Stomach (tissue), 9 donors: ENCODE measurements around the gene AAMP. TPM values are rescaled to one million over a fixed set of nuclear protein-coding genes. Genes with fewer than 3 reads are reported as not detected.

ENCODE experiments used
- DNase-seq, 2 donors: peaks; one replicate each; pipeline versions ENCODE4 v3.0.0 to v3.0.0-alpha.2; 2013 to 2019
- H3K27ac ChIP-seq, 5 donors: fragments of 200-600 bp in 4 of 5; sonication (generic) in 4 of 5; one replicate each; pipeline ENCODE4 v1.5.1; 2013 to 2019; ENCODE audit warnings: mild to moderate bottlenecking in 1 of 5, moderate library complexity in 1 of 5
- H3K27me3 ChIP-seq, 3 donors: fragments of 200-600 bp; sonication (generic); one replicate each; pipeline ENCODE4 v1.5.1; 2017 to 2019; ENCODE audit warnings: mixed run types in 1 of 3
- H3K36me3 ChIP-seq, 4 donors: fragments of 200-600 bp; sonication (generic); 1 replicate in 3 of 4; 2 replicates in 1 of 4; pipeline ENCODE4 v1.5.1; 2016 to 2019
- H3K4me1 ChIP-seq, 4 donors: fragments of 200-600 bp; sonication (generic); one replicate each; pipeline ENCODE4 v1.5.1; 2016 to 2019
- H3K4me3 ChIP-seq, 4 donors: fragments of 200-600 bp; sonication (generic) in 3 of 4; one replicate each; pipeline ENCODE4 v1.5.1; 2016 to 2019; ENCODE audit warnings: mild to moderate bottlenecking in 1 of 4
- H3K9me3 ChIP-seq, 4 donors: fragments of 200-600 bp; sonication (generic); one replicate each; pipeline ENCODE4 v1.5.1; 2016 to 2019
- EP300 ChIP-seq: sonication (generic); formaldehyde crosslinking; IDR thresholded peaks from one replicate; pipeline ENCODE4 v1.6.1; 2017; ENCODE audit warnings: antibody characterized with exemption
- POLR2A ChIP-seq, 4 donors: fragments of 450-650 bp; IDR thresholded peaks; one replicate each; pipeline ENCODE4 v1.6.1; 2016; ENCODE audit warnings: antibody characterized with exemption in 4 of 4, control low read depth in 2 of 4, mild to moderate bottlenecking in 1 of 4, moderate library complexity in 1 of 4
- POLR2AphosphoS5 ChIP-seq, 3 donors: sonication (generic); formaldehyde crosslinking; IDR thresholded peaks; one replicate each; pipeline ENCODE4 v1.6.1; 2016; ENCODE audit warnings: antibody characterized with exemption in 3 of 3
- WGBS, 5 donors: extraction: QIAGEN DNeasy Blood & Tissue Kit in 3 of 5; methylation state at CpG; one replicate each; pipeline versions ENCODE4 v1.1.5 to v1.1.7; 2013 to 2018; 5-methylcytosine and 5-hydroxymethylcytosine counted together
- intact Hi-C: fragments of 100-400 bp; cut with DNase I; formaldehyde crosslinking; loops from one replicate; pipeline ENCODE4 v1.15.1; 2023; ENCODE audit warnings: low total_unique reads
- polyA plus RNA-seq, 3 donors: library from polyadenylated mRNA; stranded (reverse); fragments of 200-250 nt; gene quantifications; one replicate each; pipeline ENCODE4 v1.2.3, GENCODE V29; 2013
- total RNA-seq, 5 donors: library from RNA; depleted of rRNA; stranded (reverse); fragments of >200 nt; gene quantifications; one replicate each; pipeline versions ENCODE4 v1.1.0 to v1.2.3, GENCODE V29; 2014 to 2016
- TF ChIP-seq, protein P1 (sequence below), 7 experiments: fragments of 450-650 bp in 4 of 7; fragments of 200-600 bp in 3 of 7; sonication (generic) in 3 of 7; IDR thresholded peaks; one replicate each; pipeline ENCODE4 v1.5.1; 2016 to 2019; ENCODE audit warnings: antibody characterized with exemption in 7 of 7, control low read depth in 2 of 7, mild to moderate bottlenecking in 1 of 7
- donor health status: healthy with polysubstance abuse.
- donor health status: Bipolar disorder and iron deficiency.
- donor health status: healthy.

Gene AAMP
- total and polyA plus RNA-seq, 8 donors, result 82.6 to 218 (median 159) TPM

DNA sequence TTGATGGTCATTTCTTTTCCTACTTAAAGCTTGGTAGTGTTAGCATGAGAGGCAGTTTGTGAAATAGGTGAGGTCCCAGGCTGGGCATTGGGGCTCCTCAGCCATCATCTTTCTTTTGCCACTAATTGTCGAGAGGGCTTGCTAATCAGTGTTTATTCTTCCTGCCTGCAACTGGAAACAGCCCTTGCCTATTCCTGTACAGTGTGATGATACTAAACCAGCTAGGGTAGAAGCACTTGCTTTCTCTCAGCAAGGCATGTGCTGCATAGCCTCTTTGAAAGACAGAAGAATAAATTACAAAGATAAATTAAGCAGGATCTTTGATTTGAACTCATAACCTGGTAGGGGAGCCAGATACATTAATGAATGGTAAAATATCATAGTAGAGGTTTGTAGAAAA is 25.7 kb downstream of the AAMP start:
- Histone ChIP-seq H3K4me3 (no peak overlapping the region), H3K27me3 (no peaks in the 10 kb centered on the region), H3K27ac (peak overlapping the region in 1 of 5 donors; percentile 23), H3K9me3 (no peaks in the 10 kb centered on the region), H3K36me3 (peaks cover 86 to 100% (median 99%) of the 10 kb centered on the region in 4 donors), H3K4me1 (peaks cover 0 to 33% (median 6%) of the 10 kb centered on the region in 4 donors)
- TF ChIP-seq, protein P1, sequence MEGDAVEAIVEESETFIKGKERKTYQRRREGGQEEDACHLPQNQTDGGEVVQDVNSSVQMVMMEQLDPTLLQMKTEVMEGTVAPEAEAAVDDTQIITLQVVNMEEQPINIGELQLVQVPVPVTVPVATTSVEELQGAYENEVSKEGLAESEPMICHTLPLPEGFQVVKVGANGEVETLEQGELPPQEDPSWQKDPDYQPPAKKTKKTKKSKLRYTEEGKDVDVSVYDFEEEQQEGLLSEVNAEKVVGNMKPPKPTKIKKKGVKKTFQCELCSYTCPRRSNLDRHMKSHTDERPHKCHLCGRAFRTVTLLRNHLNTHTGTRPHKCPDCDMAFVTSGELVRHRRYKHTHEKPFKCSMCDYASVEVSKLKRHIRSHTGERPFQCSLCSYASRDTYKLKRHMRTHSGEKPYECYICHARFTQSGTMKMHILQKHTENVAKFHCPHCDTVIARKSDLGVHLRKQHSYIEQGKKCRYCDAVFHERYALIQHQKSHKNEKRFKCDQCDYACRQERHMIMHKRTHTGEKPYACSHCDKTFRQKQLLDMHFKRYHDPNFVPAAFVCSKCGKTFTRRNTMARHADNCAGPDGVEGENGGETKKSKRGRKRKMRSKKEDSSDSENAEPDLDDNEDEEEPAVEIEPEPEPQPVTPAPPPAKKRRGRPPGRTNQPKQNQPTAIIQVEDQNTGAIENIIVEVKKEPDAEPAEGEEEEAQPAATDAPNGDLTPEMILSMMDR (IDR thresholded peaks at IDR 0.05), result no peak
- no peak for TF ChIP-seq POLR2A (IDR thresholded peaks at IDR 0.05)
- TF ChIP-seq POLR2AphosphoS5 (IDR thresholded peaks at IDR 0.05), result no peak
- TF ChIP-seq EP300, result no peak
- intact Hi-C loops, result no loop called here
- DNase-seq, result no peak
- WGBS, 5 donors, result 20 to 50% (median 37%) methylated on average over 1 of the region's 1 CpG

DNA sequence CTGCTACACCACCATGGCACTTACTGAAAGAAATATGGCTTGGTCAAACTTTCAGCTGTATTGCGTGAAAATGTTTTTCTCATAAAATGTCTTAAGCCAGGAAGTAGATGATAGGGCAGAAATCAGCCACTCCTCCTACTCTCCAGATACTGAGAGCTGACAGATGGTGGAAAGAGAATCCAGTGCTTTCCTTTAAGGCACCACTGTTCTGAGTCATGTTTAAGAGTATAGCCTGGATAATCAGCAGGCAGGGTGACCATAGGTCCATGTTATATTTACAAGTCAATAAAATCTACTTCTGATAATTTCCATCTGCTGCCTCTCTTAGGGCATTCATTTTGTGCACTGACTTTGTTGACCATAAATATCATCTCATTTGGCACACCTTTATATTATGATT is 31.1 kb downstream of the AAMP start:
- TF ChIP-seq POLR2AphosphoS5 (IDR thresholded peaks at IDR 0.05), result no peak
- TF ChIP-seq POLR2A (IDR thresholded peaks at IDR 0.05), result no peak
- no peak for TF ChIP-seq EP300
- TF ChIP-seq, protein P1 (IDR thresholded peaks at IDR 0.05), result no peak
- DNase-seq, result no peak
- 94 to 97% (median 96%) methylated on average over 1 of the region's 1 CpG for WGBS, 5 donors
- intact Hi-C loops, result no loop called here
- Histone ChIP-seq H3K27me3 (no peaks in the 10 kb centered on the region), H3K4me1 (peaks cover 5 to 40% (median 30%) of the 10 kb centered on the region in 4 donors), H3K9me3 (no peaks in the 10 kb centered on the region), H3K27ac (no peak overlapping the region), H3K4me3 (no peak overlapping the region), H3K36me3 (peaks cover 77 to 100% (median 97%) of the 10 kb centered on the region in 4 donors)

DNA sequence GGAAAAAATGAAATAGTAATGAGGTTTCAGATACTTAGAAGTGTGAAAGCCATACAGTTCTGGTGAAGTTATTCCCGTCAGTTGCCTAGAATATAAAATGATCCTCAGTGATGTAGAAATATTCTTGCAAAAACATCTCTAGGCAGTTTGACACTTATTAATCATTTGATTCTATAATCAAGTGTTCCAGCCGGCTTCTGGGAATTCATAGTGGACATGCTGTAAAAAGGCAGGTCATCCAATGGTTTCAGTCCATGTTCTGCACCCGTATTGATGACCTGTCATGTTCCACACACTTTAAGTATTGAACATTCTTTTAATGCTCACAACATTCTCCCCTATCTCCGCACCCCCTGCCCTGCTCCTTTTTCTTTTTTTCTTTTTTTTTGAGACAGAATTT is 33.1 kb downstream of the AAMP start:
- Histone ChIP-seq H3K4me3 (no peak overlapping the region), H3K27ac (no peak overlapping the region), H3K27me3 (no peaks in the 10 kb centered on the region), H3K9me3 (no peaks in the 10 kb centered on the region), H3K36me3 (peaks cover 62 to 100% (median 98%) of the 10 kb centered on the region in 4 donors), H3K4me1 (peaks cover 17 to 54% (median 40%) of the 10 kb centered on the region in 4 donors)
- intact Hi-C loops, result no loop called here
- DNase-seq, result no peak
- 90 to 94% (median 92%) methylated on average over 4 of the region's 4 CpGs for WGBS, 5 donors
- TF ChIP-seq, protein P1 (IDR thresholded peaks at IDR 0.05), result no peak
- TF ChIP-seq POLR2A (IDR thresholded peaks at IDR 0.05) (no peak), POLR2AphosphoS5 (IDR thresholded peaks at IDR 0.05) (no peak), EP300 (no peak)

DNA sequence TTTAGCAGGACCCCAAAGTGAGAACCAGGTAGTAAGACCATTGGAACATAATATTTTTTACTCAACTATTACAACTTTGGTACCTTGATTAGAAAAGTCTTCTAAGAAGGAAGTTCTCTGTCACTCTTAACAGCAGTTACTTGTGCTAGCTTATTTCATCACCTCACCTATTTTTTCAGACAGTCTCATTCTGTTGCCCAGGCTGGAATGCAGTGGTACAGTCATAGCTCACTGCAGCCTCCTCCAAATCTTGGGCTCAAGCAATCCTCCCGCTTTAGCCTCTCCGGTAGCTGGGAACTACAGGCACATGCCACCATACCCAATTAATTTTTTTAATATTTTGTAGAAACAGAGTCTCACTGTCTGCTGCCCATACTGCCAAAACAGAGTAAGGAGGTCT is 34.9 kb downstream of the AAMP start:
- DNase-seq, result no peak
- Histone ChIP-seq H3K4me1 (peaks cover 17 to 70% (median 58%) of the 10 kb centered on the region in 4 donors), H3K27ac (peak overlapping the region; percentile 41 to 71 (median 59)), H3K36me3 (peaks cover 59 to 100% (median 98%) of the 10 kb centered on the region in 4 donors), H3K4me3 (no peak overlapping the region), H3K9me3 (no peaks in the 10 kb centered on the region), H3K27me3 (no peaks in the 10 kb centered on the region)
- intact Hi-C loops, result no loop called here
- no peak for TF ChIP-seq POLR2AphosphoS5 (IDR thresholded peaks at IDR 0.05)
- TF ChIP-seq, protein P1 (IDR thresholded peaks at IDR 0.05), result no peak
- WGBS, 5 donors, result 83 to 97% (median 94%) methylated on average over 2 of the region's 2 CpGs
